Activated CD8-positive, alpha-beta T cell treated with anti-CD3 and anti-CD28 coated beads for 36 hours (primary cell): ENCODE measurements around the gene MICALL2. TPM values are rescaled to one million over a fixed set of nuclear protein-coding genes. Genes with fewer than 3 reads are reported as not detected.
A peak's percentile ranks its signal among the peaks of the same experiment; 100 is the strongest.

ENCODE experiments used
- ATAC-seq: fragments of 200-7000 bp; cut with Tn5 transposase; one replicate; pipeline ENCODE4 v1.10.0; 2021; ENCODE audit warnings: mild to moderate bottlenecking, moderate library complexity
- CTCF ChIA-PET: fragments of 350-600 bp; sonication (Branson Sonifier 250); formaldehyde crosslinking; loops from one replicate; lab custom pipeline; 2021; ENCODE audit warnings: antibody characterized with exemption; lab: Charles Lee
- POLR2A ChIA-PET: fragments of 350-600 bp; sonication (Branson Sonifier 250); formaldehyde crosslinking; loops from one replicate; lab custom pipeline; 2021; ENCODE audit warnings: antibody characterized with exemption; lab: Charles Lee
- DNase-seq: peaks from one replicate; pipeline ENCODE4 v3.0.0-alpha.2; 2020
- H3K27ac Mint-ChIP-seq: one replicate; pipeline ENCODE4 v1.8.0; 2021; ENCODE audit warnings: mild to moderate bottlenecking, mixed read lengths
- H3K27me3 Mint-ChIP-seq: one replicate; pipeline ENCODE4 v1.8.0; 2021; ENCODE audit warnings: mixed read lengths
- H3K36me3 Mint-ChIP-seq: one replicate; pipeline ENCODE4 v1.8.0; 2021; ENCODE audit warnings: low read depth, mixed read lengths
- H3K4me1 Mint-ChIP-seq: one replicate; pipeline ENCODE4 v1.8.0; 2021; ENCODE audit warnings: low read depth, mixed read lengths
- H3K4me3 Mint-ChIP-seq: one replicate; pipeline ENCODE4 v1.8.0; 2021; ENCODE audit warnings: mild to moderate bottlenecking, moderate library complexity, mixed read lengths
- H3K9me3 Mint-ChIP-seq: one replicate; pipeline ENCODE4 v1.8.0; 2021; ENCODE audit warnings: mixed read lengths
- intact Hi-C: fragments of 100-400 bp; cut with micrococcal nuclease; formaldehyde crosslinking; loops from one replicate; pipeline ENCODE4 v1.10.0; 2022
- total RNA-seq, 2 experiments: library from RNA; stranded (reverse); gene quantifications; one replicate each; pipeline ENCODE4 v1.2.3, GENCODE V29; 2021
- TF ChIP-seq, protein P1 (sequence below): fragments of 200-600 bp; IDR thresholded peaks from one replicate; pipeline ENCODE4 v1.8.0; 2022; ENCODE audit warnings: antibody characterized with exemption, mild to moderate bottlenecking

MICALL2 gene
- total RNA-seq, 2 experiments from 2014 or later, result 3.0 to 4.2 TPM

DNA sequence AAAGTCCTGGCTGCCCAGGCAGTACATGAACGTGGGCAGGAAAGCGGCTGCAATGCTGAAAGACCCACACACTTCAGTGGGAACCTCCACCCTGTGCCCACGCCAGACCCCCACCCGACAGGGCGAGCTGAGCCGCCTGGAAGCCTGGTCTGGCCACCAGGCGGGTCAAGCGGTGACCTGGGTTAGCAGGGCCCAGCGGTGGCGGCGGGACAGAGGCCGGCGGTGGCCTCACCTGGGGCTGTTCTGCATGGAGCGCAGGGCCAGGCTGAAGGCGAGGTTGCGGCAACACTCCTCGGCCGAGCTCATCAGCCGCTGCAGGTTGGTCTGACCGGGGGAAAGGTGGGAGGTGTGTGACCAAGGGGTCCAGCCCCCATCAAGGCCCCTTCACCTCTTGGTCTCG lies 11.6 kb upstream of the MICALL2 start:
- CTCF ChIA-PET, result no interaction called here
- Mint-ChIP-seq H3K9me3 (no peaks in the 10 kb centered on the region), H3K27me3 (no peaks in the 10 kb centered on the region), H3K36me3 (peaks cover 8% of the 10 kb centered on the region), H3K4me1 (peaks cover 9% of the 10 kb centered on the region), H3K4me3 (no peak overlapping the region), H3K27ac (no peak overlapping the region)
- intact Hi-C loops, result no loop called here
- ATAC-seq (no peak), DNase-seq (no peak)
- POLR2A ChIA-PET, result no interaction called here
- TF ChIP-seq, protein P1, sequence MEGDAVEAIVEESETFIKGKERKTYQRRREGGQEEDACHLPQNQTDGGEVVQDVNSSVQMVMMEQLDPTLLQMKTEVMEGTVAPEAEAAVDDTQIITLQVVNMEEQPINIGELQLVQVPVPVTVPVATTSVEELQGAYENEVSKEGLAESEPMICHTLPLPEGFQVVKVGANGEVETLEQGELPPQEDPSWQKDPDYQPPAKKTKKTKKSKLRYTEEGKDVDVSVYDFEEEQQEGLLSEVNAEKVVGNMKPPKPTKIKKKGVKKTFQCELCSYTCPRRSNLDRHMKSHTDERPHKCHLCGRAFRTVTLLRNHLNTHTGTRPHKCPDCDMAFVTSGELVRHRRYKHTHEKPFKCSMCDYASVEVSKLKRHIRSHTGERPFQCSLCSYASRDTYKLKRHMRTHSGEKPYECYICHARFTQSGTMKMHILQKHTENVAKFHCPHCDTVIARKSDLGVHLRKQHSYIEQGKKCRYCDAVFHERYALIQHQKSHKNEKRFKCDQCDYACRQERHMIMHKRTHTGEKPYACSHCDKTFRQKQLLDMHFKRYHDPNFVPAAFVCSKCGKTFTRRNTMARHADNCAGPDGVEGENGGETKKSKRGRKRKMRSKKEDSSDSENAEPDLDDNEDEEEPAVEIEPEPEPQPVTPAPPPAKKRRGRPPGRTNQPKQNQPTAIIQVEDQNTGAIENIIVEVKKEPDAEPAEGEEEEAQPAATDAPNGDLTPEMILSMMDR, result no peak

DNA sequence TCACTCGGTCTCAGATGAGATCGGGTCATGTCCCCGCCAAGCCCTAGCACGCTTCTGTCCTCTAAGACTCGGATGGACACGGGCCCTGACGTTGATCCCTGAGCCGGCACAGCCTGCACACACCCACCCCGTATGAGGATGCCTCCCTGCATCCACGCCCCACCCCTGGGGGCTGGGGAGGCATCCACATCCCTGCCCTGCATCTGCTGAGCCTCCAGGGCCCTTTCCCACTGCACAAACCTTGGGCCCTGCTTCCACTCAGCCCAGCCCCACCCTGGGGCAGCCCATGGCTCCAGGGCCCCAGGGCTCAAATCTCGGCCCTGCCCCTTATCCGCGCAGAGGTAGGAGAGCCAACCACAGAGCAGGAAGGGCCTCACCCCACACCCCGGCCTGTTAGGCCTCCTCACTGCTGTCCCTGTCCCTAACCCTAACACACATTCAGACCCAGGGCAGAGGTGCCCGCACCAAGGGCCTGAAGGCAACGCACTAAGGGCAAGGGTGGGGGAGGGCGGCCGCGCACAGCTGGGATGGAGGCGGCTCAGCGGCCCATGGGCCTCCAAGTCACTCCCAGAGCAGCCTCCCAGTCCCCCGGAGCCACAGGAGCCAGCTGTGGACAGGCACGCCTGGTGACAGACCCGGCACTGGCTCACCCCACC lies 9.5 kb upstream of the MICALL2 start:
- Mint-ChIP-seq H3K27me3 (no peaks in the 10 kb centered on the region), H3K36me3 (peaks cover 6% of the 10 kb centered on the region), H3K4me3 (no peak overlapping the region), H3K9me3 (no peaks in the 10 kb centered on the region), H3K27ac (no peak overlapping the region), H3K4me1 (peaks cover 2% of the 10 kb centered on the region)
- ChIA-PET CTCF (no interaction called here), POLR2A (no interaction called here)
- intact Hi-C loops, result no loop called here
- ATAC-seq (no peak), DNase-seq (no peak)
- TF ChIP-seq, protein P1, result no peak

DNA sequence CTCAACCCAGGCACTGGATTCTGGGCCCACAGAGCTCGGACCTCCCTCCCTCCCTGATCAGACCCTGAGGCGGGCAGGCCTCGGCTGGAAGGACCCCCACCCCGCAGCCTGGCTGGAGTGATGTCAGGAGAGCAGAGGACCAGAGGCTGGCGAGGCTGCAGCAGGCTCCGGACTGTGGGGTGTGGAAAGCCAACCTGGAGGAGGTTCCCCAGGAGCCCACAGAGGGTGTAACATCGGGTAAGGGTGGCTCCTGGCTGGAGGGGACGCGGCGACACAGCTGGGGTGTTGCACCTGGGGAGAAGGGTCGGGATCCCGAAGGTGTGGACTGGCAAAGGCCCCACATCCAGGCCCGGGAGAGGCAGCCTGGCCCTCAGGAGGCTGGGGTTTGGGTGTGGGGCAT lies 8.9 kb upstream of the MICALL2 start:
- ChIA-PET POLR2A (no interaction called here), CTCF (no interaction called here)
- Mint-ChIP-seq H3K4me3 (no peak overlapping the region), H3K9me3 (no peaks in the 10 kb centered on the region), H3K27me3 (no peaks in the 10 kb centered on the region), H3K27ac (no peak overlapping the region), H3K4me1 (no peaks in the 10 kb centered on the region), H3K36me3 (peaks cover 2% of the 10 kb centered on the region)
- intact Hi-C loops, result no loop called here
- DNase-seq (no peak), ATAC-seq (no peak)
- TF ChIP-seq, protein P1, result no peak

DNA sequence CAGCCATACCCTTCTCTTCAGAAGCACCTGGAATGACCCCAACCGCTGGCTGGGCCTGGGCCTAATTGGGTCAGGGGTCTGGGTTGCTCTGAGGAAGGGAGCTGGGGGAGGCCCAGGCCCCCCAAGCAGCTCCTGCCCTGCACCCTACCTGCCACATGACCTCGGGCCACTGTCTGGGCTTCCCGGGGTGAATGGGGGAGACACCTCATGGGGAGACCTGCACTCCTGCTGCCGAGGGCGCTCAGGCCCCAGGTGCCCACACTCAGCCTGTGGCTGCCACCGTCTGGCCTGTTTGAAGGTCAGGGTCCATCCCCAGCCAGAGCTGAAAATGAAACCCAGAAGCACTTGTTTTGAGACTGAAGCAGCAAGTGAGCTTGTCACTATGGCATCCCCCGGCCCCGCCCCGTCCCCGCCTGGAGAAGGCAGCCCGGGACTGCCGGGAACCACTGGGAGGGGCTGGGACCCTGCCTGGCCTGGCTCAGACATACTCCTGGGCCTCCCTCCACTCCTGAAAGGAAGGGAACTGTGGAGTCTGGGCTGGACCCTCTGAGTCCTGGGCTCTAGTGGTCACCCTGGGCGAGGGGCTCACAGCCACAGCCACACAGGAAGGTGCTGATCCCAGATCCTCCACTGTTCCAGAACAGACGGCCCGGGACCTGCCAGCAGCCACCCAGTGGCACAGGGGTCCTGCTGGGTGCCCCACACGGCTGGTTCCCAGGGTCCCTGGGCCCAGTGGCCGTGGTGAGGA lies 7.4 kb upstream of the MICALL2 start:
- Mint-ChIP-seq H3K27me3 (no peaks in the 10 kb centered on the region), H3K9me3 (no peaks in the 10 kb centered on the region), H3K27ac (no peak overlapping the region), H3K4me1 (peaks cover 4% of the 10 kb centered on the region), H3K36me3 (no peaks in the 10 kb centered on the region), H3K4me3 (no peak overlapping the region)
- CTCF ChIA-PET, result no interaction called here
- intact Hi-C loops, result no loop called here
- TF ChIP-seq, protein P1, result no peak
- no peak for DNase-seq
- POLR2A ChIA-PET, result no interaction called here
- ATAC-seq, result peak; percentile 9

DNA sequence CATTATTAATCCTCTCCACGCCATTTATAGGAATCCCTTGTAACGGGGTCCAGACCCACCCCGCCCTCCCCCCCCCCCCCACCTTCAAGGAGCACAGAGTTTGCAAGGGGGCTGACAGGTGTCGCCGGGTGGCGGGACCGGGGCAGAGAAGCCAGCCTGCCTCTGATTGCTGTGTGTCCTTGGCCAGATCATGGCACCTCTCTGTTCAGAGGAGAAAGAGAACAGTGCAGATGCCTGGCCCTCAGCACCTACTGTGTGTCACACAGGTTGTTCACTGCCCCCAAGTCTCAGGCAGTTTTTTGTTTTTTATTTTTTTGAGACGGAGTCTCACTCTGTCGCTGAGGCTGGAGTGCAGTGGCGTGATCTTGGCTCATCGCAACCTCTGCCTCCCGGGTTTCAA lies 5.4 kb upstream of the MICALL2 start:
- Mint-ChIP-seq H3K4me1 (peaks cover 11% of the 10 kb centered on the region), H3K36me3 (no peaks in the 10 kb centered on the region), H3K27me3 (no peaks in the 10 kb centered on the region), H3K9me3 (no peaks in the 10 kb centered on the region), H3K4me3 (no peak overlapping the region), H3K27ac (no peak overlapping the region)
- ChIA-PET CTCF (interaction anchor here (0.7 to 2.3 kb wide), 2 partner anchors 10 to 285 kb away, joined by 3 to 11 read pairs; no protein-coding TSS in a partner anchor), POLR2A (no interaction called here)
- TF ChIP-seq, protein P1, result no peak
- intact Hi-C loops, result no loop called here
- DNase-seq, result no peak
- no peak for ATAC-seq
